GM19240 (cell line): ENCODE results near the gene LATS2.

Source experiments
- DNase-seq: peaks from one replicate; pipeline ENCODE4 v3.0.0; 2011; ENCODE audit warnings: low spot score; ENCODE audit not compliant: insufficient read length

Gene LATS2

GRCh38 chr13:21061029-21061763, at the start of gene LATS2:
Gene LATS2, minus strand, starts transcription at chr13:21061586. Its CDS starts 15,560 bp downstream, at chr13:21046026.
- peak; percentile 51 for DNase-seq

- DNase-seq: no peak
Measured at GRCh38 chr13:21109168-21109567, 47.8 kb upstream of the LATS2 start.

DNA sequence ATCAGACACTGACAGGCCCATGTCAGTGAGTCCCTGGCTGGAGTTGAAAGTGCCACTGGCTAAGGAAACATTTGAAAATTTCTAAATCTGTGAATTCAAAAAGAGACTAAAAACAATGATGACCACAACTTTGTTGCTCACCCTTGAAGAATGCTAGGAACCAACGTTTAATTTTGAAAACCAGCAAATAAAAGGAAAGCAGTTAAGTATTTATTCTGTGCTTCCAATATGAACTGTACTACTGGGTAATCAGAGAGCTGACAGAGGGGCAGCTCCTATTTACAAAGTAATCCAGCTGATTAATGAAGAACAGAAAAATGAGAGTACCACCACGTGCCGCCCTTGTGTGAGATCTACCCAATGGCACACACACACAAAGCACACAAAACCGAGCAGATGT, 44.7 kb upstream of the LATS2 start:
- DNase-seq: no peak

DNA sequence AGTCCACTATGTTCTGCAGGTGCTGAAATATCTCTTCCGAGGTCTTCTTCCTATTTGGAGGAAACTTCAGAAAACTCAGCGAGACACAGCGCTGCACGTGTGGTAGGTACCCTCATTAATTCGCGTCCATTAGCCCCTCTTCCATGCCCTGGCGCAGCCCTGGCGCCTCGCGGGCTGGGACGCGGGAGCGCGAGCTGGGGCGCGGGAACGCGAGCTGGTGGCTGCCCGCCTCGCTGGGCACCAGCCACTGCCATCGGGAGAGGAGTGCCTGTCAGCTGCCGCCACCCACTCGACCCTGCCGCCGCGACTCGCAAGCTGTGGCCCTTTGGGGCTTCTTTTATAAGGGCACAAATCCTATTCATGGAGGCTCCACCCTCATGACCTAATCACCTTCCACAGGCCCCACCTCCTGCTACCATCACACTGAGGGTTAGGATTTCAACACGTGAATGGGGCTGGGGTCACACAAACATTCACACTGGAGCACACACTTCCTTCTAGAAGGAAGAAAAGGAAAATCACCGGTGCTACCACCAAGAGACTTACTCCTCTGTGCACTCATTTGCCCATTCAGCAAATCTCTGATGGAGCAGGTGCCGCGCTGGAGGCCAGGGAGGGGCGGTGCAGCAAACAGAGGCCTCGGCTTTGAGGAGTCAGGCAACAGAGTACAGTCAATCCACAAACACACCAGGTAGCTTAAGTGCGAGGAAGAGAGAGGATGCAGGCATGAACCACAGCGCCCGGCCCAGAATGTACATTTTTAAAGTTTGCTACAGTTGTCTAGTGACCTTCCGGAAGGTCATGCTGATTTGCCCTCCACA, 43.0 kb upstream of the LATS2 start:
- DNase-seq: no peak

GRCh38 chr13:21101865-21102576, 40.6 kb upstream of the LATS2 start:
- DNase-seq: no peak

GRCh38 chr13:21100994-21101757, 39.8 kb upstream of the LATS2 start:
- no peak for DNase-seq

GRCh38 chr13:21100211-21100610, 38.8 kb upstream of the LATS2 start:
- DNase-seq: no peak

DNA sequence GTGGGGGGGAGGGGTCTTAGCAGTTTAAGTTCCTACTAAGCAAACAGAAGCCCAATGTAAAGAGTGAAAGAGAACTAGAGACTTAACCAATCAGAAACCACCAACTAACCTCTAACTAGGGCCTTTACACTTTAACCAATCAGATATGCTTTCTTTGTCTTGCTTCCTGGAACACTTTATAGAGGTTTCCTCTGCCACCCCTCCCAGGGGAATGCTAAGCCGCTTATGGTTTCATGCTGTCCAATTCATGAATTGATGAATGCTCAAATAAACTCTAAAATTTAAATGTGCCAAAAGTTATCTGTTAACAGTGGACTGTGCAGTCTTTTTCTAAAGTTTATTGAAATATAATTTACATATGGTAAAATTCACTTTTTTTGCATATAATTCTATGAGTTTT, 33.9 kb upstream of the LATS2 start:
- no peak for DNase-seq

GRCh38 chr13:21089830-21090229, 28.4 kb upstream of the LATS2 start:
- DNase-seq: no peak

DNA sequence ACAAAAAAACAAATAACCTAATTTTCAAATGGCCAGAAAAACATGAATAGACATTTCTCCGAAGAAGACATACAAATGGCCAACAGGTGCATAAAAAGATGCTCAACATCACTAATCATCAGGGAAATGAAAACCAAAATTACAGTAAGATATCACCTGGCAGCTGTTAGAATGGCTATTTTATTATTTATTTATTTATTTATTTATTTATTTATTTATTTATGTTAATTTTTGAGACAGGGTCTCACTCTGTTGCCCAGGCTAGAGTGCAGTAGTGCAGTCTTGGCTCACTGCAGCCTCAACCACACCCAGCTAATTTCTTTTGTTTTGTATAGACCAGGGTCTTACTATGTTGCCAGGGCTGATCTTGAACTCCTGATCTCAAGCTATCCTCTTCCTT, 27.1 kb upstream of the LATS2 start:
- no peak for DNase-seq

DNA sequence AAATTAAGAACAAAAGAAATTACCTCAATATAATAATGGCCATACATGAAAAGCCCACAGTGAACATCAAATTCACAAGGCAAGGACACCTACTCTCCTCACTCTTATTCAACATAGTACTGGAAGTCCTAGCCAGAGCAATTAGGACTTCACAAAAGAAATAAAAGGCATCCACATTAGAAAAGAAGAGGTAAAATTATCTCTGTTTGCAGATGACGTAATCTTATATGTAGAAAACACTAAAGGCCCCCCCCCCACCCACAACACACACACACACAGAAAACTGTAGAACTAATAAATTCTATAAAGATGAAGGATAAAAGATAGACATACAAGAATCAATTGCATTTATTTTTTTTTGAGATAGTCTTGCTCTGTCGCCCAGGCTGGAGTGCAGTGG, 25.5 kb upstream of the LATS2 start:
- DNase-seq: no peak

DNA sequence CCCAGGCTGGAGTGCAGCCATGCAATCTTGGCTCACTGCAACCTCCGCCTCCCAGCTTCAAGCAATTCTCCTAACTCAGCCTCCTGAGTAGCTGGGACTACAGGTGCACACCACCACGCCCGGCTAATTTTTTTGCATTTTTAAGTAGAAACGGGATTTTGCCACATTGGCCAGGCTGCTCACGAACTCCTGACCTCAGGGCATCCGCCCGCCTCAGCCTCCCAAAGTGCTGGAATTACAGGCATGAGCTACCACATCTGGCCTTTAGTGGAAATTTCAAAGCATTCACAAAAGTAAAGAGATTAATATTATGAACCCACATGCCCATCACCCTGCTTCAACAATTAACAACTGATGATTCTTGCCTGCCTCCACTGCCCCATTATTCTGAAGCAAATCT, 20.5 kb upstream of the LATS2 start:
- no peak for DNase-seq

DNA sequence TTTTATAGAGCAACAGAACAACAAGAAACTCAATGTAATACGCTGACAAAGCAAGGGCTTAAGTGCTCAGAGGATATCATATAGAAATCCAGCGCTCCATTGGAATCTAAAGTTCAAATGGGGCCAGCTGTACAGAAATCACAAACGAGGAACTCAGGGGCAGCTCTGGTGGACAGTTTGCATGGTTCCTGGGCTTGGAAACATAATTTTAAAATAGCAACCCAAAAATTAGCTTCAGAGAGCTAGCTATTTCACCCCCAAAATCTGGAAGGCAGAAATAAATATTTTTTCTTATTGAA, 19.2 kb upstream of the LATS2 start:
- DNase-seq: no peak

DNA sequence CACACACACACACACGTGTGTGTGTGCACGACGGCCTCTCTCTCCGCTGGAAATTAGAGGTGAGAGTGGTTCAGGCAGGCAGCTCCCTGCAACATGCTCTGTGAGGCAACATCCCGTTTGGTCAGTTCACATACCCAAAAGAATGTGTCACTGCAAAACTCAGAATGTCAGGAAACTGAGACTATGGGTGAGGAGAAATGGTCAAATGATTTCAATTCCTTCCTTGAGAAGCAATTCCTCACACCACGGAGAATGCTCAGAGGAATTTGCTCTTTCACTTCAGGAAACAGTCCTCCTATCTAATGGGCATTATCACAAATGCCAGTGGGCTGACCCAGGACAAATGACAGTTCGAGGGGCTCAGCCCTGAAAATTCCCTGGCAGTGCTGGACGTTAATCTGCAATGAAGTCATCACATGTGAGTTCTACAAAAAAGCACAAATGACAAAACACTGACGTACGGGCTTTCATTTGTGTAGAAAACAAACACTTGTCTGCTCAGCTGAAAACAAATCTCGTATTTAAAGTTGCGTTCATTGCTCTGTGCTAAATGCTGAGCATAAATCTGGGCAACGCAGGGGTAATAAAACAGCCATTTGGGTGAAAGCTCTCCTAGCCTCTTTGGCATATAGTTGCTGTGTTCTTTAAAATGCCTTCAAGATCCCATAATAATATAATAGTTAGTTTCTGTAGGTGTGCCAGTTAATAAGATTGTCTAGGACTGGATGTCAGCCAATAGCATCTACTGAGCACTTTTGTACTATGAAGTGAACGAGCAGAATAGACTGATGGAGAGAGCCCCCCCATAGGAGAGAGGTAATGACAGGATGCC, 18.6 kb upstream of the LATS2 start:
- DNase-seq: no peak

DNA sequence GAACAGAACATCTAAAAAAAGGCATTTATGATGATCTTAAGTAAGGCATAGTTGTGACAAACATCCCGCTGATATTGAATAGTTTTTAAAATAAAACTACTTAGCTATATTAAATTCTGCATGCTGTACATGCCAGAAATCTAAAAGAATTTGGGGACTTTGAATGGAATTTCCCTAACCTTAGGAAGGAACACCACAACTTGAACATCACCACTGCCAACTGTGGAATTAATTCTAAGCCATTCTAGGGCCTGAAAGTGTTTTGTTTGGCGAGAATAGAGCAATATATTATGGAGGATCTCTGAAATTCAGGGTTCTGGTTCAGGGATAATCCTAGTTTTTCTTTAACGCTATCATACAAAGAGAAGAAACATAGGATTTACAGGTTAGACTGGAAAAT, 17.8 kb upstream of the LATS2 start:
- DNase-seq: no peak

- DNase-seq: no peak
Measured at GRCh38 chr13:21078501-21078900, 17.1 kb upstream of the LATS2 start.

DNA sequence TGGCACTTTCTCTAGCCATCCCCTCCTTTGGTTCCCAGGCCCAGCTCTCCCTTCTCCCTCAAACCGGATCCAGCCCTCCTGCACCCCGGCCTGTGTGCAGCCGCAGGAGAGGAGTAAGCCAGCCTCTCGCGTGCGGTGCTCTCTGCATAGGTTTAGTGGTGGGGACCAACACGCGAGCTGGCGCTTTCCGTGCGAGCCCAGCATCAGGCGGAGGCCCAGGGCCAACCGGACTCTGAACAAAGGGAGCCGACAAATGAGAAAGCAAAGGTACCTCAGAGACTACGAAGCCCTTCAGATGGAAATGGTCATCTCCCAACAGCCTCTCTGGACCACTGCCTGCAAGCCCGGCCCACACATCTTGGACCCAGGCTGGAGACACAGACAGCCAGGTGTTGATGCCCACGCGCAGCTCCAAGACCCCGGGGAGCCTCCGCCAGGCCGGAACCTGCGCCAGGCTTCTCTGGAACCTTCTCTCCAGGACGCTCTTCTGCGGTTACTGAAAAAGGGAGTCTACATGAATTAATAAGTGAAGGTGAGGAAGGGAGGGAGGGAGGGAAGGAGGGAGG, 16.5 kb upstream of the LATS2 start:
- DNase-seq: no peak

GRCh38 chr13:21077076-21077787, 15.8 kb upstream of the LATS2 start:
- DNase-seq: no peak

DNA sequence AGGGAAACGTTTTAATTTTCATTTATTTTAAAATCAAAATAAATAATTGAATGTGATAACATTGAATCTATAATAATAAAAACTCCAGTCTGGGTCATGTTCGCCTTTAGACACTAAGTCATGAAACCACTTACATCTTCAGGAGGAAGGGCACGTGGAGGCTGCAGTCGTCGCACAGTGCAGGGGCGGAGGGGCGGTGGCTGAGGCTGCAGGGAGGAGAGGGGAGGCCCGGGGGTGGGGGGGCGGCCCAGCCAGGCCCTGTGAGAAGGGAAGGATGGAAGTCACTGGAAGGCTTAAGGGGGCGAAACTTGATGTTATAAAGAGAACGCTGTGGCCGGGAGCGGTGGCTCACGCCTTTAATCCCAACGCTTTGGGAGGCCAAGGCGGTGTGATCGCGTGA, 14.9 kb upstream of the LATS2 start:
- DNase-seq: no peak
